ENCODE results near the gene TOM1.

DNA sequence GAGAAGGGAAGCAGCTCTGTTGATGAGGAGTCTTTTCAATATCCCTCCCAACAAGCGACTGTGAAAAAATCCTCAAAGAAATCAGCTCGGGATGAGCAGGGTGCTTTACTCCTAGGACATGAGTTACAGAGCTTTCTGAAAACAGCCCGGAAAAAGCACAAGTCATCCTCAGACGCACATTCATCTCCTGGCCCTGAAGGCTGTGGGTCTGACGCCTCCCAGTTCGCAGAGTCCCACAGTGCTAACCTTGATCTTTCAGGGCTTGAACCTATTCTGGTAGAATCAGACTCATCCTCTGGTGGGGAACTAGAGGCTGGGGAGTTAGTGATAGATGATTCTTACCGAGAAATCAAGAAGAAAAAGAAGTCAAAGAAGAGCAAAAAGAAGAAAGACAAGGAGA, 34.7 kb upstream of the TOM1 start:
- TF ChIP-seq, protein P1, sequence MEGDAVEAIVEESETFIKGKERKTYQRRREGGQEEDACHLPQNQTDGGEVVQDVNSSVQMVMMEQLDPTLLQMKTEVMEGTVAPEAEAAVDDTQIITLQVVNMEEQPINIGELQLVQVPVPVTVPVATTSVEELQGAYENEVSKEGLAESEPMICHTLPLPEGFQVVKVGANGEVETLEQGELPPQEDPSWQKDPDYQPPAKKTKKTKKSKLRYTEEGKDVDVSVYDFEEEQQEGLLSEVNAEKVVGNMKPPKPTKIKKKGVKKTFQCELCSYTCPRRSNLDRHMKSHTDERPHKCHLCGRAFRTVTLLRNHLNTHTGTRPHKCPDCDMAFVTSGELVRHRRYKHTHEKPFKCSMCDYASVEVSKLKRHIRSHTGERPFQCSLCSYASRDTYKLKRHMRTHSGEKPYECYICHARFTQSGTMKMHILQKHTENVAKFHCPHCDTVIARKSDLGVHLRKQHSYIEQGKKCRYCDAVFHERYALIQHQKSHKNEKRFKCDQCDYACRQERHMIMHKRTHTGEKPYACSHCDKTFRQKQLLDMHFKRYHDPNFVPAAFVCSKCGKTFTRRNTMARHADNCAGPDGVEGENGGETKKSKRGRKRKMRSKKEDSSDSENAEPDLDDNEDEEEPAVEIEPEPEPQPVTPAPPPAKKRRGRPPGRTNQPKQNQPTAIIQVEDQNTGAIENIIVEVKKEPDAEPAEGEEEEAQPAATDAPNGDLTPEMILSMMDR (IDR thresholded peaks at IDR 0.05; ENCODE audit: low read depth, low read length, missing input control) = no peak
- TF ChIP-seq, protein P2, sequence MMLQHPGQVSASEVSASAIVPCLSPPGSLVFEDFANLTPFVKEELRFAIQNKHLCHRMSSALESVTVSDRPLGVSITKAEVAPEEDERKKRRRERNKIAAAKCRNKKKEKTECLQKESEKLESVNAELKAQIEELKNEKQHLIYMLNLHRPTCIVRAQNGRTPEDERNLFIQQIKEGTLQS (IDR thresholded peaks at IDR 0.05) = no peak
- TF ChIP-seq EGR1 (IDR thresholded peaks at IDR 0.05; ENCODE audit: low read depth in 2 of 2) = no peak
- TF ChIP-seq, protein P3, sequence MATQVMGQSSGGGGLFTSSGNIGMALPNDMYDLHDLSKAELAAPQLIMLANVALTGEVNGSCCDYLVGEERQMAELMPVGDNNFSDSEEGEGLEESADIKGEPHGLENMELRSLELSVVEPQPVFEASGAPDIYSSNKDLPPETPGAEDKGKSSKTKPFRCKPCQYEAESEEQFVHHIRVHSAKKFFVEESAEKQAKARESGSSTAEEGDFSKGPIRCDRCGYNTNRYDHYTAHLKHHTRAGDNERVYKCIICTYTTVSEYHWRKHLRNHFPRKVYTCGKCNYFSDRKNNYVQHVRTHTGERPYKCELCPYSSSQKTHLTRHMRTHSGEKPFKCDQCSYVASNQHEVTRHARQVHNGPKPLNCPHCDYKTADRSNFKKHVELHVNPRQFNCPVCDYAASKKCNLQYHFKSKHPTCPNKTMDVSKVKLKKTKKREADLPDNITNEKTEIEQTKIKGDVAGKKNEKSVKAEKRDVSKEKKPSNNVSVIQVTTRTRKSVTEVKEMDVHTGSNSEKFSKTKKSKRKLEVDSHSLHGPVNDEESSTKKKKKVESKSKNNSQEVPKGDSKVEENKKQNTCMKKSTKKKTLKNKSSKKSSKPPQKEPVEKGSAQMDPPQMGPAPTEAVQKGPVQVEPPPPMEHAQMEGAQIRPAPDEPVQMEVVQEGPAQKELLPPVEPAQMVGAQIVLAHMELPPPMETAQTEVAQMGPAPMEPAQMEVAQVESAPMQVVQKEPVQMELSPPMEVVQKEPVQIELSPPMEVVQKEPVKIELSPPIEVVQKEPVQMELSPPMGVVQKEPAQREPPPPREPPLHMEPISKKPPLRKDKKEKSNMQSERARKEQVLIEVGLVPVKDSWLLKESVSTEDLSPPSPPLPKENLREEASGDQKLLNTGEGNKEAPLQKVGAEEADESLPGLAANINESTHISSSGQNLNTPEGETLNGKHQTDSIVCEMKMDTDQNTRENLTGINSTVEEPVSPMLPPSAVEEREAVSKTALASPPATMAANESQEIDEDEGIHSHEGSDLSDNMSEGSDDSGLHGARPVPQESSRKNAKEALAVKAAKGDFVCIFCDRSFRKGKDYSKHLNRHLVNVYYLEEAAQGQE (IDR thresholded peaks at IDR 0.05) = no peak
- TF ChIP-seq GABPA (IDR thresholded peaks at IDR 0.05 in 1 of 2, conservative IDR thresholded peaks at IDR 0.05 in 1 of 2) = no peak
- TF ChIP-seq JUND (IDR thresholded peaks at IDR 0.05) = no peak
- no peak for TF ChIP-seq RAD21 (IDR thresholded peaks at IDR 0.05)
- no peak for TF ChIP-seq SP1 (IDR thresholded peaks at IDR 0.05)
- TF ChIP-seq, protein P4, sequence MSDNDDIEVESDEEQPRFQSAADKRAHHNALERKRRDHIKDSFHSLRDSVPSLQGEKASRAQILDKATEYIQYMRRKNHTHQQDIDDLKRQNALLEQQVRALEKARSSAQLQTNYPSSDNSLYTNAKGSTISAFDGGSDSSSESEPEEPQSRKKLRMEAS (IDR thresholded peaks at IDR 0.05) = no peak
- no peak for TF ChIP-seq YY1 (IDR thresholded peaks at IDR 0.05)
- no peak for TF ChIP-seq FOXA1 (IDR thresholded peaks at IDR 0.05)
- no peak for TF ChIP-seq HNF4A (conservative IDR thresholded peaks at IDR 0.05)

All from liver (tissue), 3 donors.